ENCODE data around the gene C1orf115.
"Not testable (repeated sequence)": the region's sequence is repeated elsewhere in the genome, so short reads cannot be mapped to it uniquely, and the experiment has no call there.

Gene C1orf115

GRCh38 chr1:220669005-220669404 lies 21.2 kb upstream of the C1orf115 start:
- DNase-seq (ENCODE audit: low spot score): no peak
- no peak for TF ChIP-seq CTCF (IDR thresholded peaks at IDR 0.05; ENCODE audit: extremely low read depth, missing control alignments)

- DNase-seq (ENCODE audit: low spot score): no peak
- no peak for TF ChIP-seq CTCF (IDR thresholded peaks at IDR 0.05; ENCODE audit: extremely low read depth, missing control alignments)
Observed at GRCh38 chr1:220670365-220670764, 19.8 kb upstream of the C1orf115 start.

GRCh38 chr1:220673921-220674320 lies 16.2 kb upstream of the C1orf115 start:
- TF ChIP-seq CTCF (IDR thresholded peaks at IDR 0.05; ENCODE audit: extremely low read depth, missing control alignments): no peak

GRCh38 chr1:220677251-220677650 lies 12.9 kb upstream of the C1orf115 start:
- no peak for DNase-seq (ENCODE audit: low spot score)
- TF ChIP-seq CTCF (IDR thresholded peaks at IDR 0.05; ENCODE audit: extremely low read depth, missing control alignments): no peak

More at GRCh38 chr1:220673921-220674320, 16.2 kb upstream of the C1orf115 start:
- DNase-seq (ENCODE audit: low spot score): no peak

GRCh38 chr1:220680085-220680687 lies 10.0 kb upstream of the C1orf115 start:
- TF ChIP-seq CTCF (IDR thresholded peaks at IDR 0.05; ENCODE audit: extremely low read depth, missing control alignments): peak; percentile 17
- peak; percentile 62 for DNase-seq (ENCODE audit: low spot score)

GRCh38 chr1:220681220-220681880 lies 8.8 kb upstream of the C1orf115 start:
- no peak for TF ChIP-seq CTCF (IDR thresholded peaks at IDR 0.05; ENCODE audit: extremely low read depth, missing control alignments)
- no peak for DNase-seq (ENCODE audit: low spot score)

- DNase-seq (ENCODE audit: low spot score): no peak
- no peak for TF ChIP-seq CTCF (IDR thresholded peaks at IDR 0.05; ENCODE audit: extremely low read depth, missing control alignments)
Observed at GRCh38 chr1:220682901-220683576, 7.1 kb upstream of the C1orf115 start.

- not testable (repeated sequence) for DNase-seq (ENCODE audit: low spot score)
Observed at GRCh38 chr1:220683716-220684115, 6.4 kb upstream of the C1orf115 start.

Measured in GM20000 (cell line).